ENCODE data around the gene DROSHA.
"Not testable (repeated sequence)": the region's sequence is repeated elsewhere in the genome, so short reads cannot be mapped to it uniquely, and the experiment has no call there.

The DROSHA gene

GRCh38 chr5:31568302-31568835, 36.5 kb upstream of the DROSHA start:
- no peak for TF ChIP-seq ZFX (IDR thresholded peaks at IDR 0.05)
- no peak for TF ChIP-seq CTCF (conservative IDR thresholded peaks at IDR 0.05)
- H3K27ac ChIP-seq = no peak overlapping the region

- H3K27ac ChIP-seq = not testable (repeated sequence)
These were observed 34.5 kb upstream of the DROSHA start for GRCh38 chr5:31566362-31566761.

- H3K27ac ChIP-seq = no peak overlapping the region
- TF ChIP-seq CTCF (conservative IDR thresholded peaks at IDR 0.05) = no peak
- no peak for TF ChIP-seq ZFX (IDR thresholded peaks at IDR 0.05)
These were observed 31.3 kb upstream of the DROSHA start for GRCh38 chr5:31563216-31563615.

- no peak for TF ChIP-seq CTCF (conservative IDR thresholded peaks at IDR 0.05)
- no peak for TF ChIP-seq ZFX (IDR thresholded peaks at IDR 0.05)
- no peak overlapping the region for H3K27ac ChIP-seq
These were observed 30.1 kb upstream of the DROSHA start for GRCh38 chr5:31561946-31562345.

- TF ChIP-seq ZFX (IDR thresholded peaks at IDR 0.05) (no peak), CTCF (conservative IDR thresholded peaks at IDR 0.05) (no peak)
- no peak overlapping the region for H3K27ac ChIP-seq
These were observed 28.0 kb upstream of the DROSHA start for GRCh38 chr5:31559942-31560341.

- TF ChIP-seq CTCF (conservative IDR thresholded peaks at IDR 0.05) (no peak), ZFX (IDR thresholded peaks at IDR 0.05) (no peak)
- H3K27ac ChIP-seq = no peak overlapping the region
These were observed 24.6 kb upstream of the DROSHA start for GRCh38 chr5:31556461-31556860.

GRCh38 chr5:31554552-31554951, 22.7 kb upstream of the DROSHA start:
- no peak overlapping the region for H3K27ac ChIP-seq
- TF ChIP-seq ZFX (IDR thresholded peaks at IDR 0.05) (no peak), CTCF (conservative IDR thresholded peaks at IDR 0.05) (no peak)

GRCh38 chr5:31553863-31554262, 22.0 kb upstream of the DROSHA start:
- no peak overlapping the region for H3K27ac ChIP-seq
- TF ChIP-seq CTCF (conservative IDR thresholded peaks at IDR 0.05) = no peak
- TF ChIP-seq ZFX (IDR thresholded peaks at IDR 0.05) = no peak

Data from C4-2B (cell line).